NCI-H748 (cell line): Measurements from ENCODE around the gene CAMP.
"Not testable (repeated sequence)": the region's sequence is repeated elsewhere in the genome, so short reads cannot be mapped to it uniquely, and the experiment has no call there.

Experiments
- DNase-seq: peaks from one replicate; lab custom pipeline; 2025; ENCODE audit not compliant: unreplicated experiment; lab: John Stamatoyannopoulos, UW

Gene CAMP

DNA sequence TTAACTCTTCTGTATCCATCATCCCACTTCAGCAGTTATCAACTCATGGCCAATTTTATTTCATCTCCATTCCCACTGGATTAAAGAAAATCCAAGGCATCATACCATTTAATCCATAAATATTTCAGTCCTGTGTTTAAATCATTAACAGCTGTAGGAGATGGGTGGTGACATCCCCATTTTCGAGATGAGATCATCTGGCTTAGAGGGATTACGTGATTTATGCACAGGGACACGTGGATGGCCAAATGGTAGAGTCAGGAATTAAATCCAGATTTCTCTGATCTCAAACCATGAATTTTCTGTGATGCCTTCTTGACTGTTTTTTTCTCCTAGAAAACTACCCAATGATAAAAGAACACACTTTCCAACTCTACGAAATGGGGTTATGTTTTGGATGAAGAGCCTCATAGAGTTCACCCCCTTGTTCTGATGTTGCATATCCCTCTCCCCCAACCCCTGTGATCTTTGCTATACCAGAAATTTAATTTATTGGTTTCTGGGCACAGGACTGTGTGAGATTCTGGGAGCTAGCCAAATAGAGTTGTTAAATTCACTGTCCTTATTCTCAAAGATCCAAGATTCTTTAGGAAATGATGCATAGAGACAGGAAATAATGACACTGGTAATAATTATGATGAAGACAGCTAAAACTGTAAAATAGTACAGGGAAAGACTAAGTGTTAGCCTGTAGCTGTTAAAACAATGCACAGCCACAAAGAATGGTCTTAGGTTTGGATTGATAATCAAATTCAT is 25.0 kb downstream of the CAMP start:
- DNase-seq, result no peak

DNA sequence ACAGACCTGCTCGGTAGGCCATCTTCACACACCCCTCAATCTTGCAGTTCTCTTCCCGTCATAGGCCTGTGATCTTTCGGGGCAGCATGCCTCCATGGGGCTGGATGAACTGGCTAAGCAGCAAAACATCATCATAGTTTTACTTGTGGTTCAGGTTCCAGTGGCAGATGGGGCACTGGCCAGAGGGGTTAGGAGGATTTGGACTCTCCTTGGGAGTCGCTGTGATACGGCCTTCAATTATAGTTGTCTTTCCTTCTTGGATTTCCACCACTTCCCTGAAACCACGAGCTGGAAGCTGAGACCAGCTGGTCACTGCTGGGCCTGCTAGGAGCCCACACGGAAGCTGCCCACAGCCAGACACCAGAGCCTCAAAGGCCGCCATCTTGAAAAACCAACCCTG is 33.3 kb downstream of the CAMP start:
- DNase-seq, result no peak

DNA sequence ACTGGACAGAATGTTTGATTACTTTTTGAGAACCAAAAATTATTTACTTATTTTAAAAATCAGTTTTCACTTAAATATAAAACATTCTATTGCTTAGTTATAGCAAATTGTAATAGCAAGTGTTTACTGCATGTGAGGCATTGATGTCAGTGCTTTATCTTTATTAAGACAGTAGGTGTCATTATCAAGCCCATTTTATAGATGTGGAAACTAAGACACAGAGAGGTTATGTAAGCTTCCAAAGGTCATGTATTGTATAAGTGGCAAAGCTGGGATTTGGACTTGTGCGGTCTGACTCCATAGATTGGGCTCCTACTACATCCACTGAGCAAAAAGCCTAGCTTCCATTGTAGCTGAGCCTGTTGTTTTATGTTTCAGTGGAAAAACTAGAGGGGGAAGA is 35.2 kb downstream of the CAMP start:
- DNase-seq, result no peak

DNA sequence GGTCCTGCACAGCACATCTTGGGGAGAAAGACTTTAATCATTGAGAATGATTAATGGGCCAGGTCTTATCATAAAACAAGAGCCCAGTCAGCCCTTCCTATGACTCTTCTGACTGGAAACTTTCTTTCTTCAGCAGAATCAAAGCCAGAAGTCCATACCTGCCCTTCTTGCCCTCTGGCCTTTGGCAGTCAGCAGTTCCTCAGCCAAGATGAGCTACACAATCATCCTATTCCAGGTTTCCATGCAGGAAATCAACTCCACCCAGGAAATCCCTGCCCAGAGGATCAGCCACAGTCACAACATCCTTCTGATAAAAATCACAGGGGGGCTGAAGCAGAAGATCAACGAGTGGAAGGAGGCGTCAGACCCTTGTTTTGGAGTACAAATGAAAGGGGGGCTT is 44.5 kb downstream of the CAMP start:
- DNase-seq, result no peak

DNA sequence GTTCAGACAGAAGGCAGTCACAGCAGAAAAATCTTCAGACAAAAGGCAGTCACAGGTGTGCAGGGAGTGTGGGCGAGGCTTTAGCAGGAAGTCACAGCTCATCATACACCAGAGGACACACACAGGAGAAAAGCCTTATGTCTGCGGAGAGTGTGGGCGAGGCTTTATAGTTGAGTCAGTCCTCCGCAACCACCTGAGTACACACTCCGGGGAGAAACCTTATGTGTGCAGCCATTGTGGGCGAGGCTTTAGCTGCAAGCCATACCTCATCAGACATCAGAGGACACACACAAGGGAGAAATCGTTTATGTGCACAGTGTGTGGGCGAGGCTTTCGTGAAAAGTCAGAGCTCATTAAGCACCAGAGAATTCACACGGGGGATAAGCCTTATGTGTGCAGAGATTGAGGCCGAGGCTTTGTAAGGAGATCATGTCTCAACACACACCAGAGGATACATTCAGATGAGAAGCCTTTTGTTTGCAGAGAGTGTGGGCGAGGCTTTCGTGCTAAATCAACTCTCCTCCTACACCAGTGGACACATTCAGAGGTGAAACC is 45.2 kb downstream of the CAMP start:
- peak; percentile 84 for DNase-seq

DNA sequence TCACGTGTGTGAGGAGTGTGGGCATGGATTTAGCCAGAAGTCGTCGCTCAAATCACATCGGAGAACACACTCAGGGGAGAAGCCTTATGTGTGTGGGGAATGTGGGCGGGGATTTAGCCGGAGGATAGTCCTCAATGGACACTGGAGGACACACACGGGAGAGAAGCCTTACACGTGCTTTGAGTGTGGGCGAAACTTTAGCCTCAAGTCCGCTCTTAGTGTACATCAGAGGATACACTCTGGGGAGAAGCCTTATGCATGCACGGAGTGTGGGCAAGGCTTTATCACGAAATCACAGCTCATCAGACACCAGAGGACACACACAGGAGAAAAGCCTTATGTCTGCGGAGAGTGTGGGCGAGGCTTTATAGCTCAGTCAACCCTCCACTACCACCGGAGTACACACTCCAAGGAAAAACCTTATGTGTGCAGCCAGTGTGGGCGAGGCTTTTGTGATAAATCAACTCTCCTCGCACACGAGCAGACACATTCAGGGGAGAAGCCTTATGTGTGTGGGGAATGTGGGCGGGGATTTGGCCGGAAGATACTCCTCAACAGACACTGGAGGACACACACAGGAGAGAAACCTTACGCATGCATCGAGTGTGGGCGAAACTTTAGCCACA is 45.8 kb downstream of the CAMP start:
- DNase-seq, result no peak

DNA sequence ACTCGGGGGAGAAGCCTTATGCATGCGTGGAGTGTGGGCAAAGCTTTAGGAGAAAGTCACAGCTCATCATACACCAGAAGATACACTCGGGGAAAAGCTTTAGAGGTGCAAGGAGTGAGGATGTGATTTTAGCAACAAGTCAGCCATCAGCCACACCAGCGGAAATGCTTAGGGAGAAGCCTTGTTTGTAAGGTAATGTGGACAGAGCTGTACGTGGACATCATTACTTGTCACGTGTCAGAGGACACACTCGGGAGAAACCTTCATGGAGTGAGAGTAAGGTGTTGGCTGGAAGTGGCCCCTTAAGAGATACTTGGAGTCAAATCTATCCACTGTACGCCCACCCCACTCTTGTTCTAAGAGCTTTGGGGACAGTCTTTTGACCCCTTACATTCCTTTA is 46.3 kb downstream of the CAMP start:
- DNase-seq, result no peak

DNA sequence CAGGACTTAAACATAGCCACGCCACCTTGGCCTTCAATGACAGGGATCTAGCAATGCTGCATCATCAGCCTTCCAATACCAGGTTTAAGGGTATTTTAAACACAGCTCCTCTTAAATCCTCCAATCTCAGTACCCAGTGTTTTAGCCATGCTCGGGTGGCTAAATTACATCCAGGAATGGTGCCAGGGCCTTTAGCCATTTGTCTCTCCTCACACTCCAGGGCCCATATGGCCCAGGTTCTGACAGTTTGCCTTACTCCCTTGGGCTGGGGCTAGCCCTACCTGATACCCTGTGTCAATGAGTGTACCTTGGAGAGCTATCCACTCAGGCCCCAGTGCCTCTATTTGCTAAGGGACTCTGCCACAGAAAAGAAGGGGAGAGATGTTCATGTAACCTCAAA is 47.0 kb downstream of the CAMP start:
- DNase-seq, result no peak

DNA sequence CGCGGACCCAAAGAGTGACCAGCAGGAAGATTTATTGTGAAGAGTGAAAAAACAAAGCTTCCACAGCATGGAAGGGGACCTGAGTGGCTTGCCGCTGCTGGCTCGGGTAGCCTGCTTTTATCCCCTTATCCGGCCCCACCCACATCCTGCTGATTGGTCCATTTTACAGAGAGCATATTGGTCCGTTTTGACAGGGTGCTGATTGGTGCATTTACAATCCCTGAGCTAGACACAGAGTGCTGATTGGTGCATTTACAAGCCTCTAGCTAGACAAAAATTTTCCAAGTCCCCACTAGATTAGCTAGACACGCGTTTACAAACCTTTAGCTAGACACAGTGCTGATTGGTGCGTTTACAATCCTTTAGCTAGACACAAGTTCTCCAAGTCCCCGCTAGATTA is 47.9 kb downstream of the CAMP start:
- not testable (repeated sequence) for DNase-seq

DNA sequence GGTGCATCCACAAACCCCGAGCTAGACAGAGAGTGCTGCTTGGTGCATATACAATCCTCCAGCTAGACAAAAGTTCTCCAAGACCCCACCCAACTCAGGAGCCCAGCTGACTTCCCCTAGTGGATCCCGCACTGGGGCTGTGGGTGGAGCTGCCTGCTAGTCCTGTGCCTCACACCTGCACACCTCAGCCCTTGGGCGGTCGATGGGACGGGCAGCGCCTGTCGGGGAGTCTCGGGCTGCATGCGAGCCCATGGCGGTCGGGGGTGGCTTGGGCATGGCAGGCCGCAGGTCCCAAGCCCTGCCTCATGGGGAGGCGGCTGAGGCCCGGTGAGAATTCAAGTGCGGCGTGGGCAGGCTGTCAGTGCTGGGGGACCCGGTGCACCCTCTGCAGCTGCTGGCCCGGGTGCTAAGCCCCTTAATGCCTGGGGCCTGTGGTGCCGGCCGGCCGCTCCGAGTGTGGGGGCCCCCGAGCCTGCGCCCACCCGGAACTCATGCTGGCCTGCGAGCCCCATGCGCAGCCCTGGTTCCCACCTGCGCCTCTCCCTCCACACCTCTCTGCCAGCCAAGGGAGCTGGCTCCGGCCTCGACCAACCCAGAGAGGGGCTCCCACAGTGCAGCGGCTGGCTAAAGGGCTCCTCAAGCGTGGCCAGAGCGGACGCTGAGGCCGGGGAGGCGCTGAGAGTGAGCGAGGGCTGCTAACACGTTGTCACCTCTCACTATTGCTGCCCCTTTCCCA is 48.6 kb downstream of the CAMP start:
- DNase-seq, result no peak

DNA sequence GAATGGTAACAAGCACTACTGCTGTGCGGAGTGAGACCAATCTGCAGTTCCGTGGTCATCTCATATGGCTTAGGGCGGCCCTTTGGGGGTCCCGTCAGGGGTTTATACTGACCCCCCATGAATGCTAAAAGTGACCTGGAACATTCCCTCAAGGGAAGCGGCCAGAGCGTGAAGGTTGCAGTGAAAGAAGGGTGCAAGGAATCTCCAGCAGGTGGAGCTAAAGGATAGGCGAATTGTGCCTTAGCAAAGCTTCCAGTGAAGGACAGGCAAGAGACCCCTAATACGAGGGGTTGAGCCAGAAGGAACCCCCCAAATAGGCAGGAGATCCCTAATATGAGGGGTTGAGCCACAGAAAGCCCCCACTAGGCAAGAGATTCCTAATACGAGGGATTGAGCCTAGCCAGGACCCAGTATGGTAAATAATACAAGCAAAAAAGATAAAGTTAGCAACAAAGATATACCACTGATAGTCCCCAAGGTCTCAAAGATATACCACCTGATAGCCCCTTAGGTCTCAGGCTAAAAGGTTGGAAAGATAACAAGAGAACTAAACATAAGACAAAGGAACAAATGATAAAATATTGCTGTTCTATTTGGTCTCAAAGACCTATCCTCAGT is 50.4 kb downstream of the CAMP start:
- peak; percentile 47 for DNase-seq

DNA sequence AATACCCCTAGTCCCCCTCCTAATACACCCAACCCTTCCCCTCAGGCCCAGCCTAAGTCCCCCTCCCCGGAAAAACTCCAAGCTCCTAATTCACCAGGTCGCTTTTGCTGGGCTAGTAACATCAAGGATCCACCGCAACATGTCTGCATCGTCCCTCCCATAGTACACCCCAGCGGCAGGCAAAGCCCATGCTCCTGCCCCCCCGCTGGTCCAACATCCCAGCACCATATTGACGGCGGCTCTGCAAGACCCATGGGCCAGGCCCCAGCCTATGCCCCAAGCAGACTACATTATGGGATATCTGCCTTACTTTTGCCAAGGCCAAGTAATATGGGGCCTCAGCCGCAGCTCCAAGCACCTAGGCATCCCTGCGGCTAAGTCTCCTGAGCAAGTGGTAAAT is 51.2 kb downstream of the CAMP start:
- no peak for DNase-seq
